LoVo (cell line): ENCODE results near the gene CLEC2A.
A peak's percentile ranks its signal among the peaks of the same experiment; 100 is the strongest.

Experiments
- DNase-seq: peaks from one replicate; pipeline ENCODE4 v3.0.0-alpha.2; 2016; ENCODE audit warnings: low spot score

Gene CLEC2A

DNA sequence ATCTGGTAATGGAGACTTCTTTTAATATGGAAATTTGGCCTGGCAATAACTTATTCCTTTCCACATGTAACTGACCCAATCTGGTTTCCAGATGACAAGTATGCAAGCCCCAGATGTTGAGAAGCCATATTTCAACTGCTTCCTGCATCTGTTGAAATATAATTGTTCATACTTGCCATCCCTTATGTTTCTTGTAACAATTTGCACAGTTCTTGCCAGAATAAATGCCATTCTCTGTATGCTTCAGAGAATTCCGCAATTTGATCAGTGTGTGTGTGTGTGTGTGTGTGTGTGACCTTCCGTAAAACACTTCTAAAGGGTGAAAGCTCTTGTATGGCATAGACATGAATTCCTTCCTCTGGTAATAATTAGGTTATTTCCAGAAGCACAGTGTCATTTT is 1.8 kb upstream of the CLEC2A start:
- no peak for DNase-seq

DNA sequence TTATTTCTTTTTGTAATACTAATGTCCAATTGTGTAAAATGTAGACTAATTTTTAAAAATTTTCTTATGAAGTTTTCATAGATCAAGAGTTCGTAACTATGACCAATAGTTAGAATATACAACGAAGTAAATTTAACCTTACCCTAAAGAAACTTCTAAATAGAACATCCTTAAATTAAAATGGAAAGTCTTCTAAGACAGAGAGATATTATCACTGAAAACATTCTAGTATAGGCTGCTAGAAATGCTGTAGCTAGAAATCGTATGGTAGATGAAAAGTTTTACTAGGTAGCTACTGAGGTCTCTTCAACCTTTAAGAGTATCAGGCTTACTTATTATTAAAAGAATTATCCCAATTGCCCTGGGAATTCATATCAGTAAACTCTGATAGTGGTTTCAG is 925 bp downstream of the CLEC2A start:
- no peak for DNase-seq

DNA sequence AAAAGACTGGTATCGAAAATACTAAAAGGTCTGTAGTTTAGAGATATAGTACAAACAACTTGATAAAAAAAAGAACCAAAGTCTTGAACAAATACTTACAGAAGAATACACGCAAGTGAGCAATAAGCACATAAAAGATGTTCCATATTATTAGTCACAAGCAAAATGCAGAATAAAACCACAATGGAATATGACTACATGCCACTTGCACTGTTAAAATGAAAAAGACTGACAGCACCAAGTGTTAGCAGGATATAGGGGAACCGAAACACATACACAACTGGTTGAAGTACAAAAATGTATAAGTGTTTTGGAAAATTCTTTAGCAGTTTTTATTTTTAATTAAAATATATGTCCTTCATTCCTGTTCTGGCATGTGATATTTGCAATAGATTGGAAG is 3.6 kb downstream of the CLEC2A start:
- DNase-seq, result no peak

DNA sequence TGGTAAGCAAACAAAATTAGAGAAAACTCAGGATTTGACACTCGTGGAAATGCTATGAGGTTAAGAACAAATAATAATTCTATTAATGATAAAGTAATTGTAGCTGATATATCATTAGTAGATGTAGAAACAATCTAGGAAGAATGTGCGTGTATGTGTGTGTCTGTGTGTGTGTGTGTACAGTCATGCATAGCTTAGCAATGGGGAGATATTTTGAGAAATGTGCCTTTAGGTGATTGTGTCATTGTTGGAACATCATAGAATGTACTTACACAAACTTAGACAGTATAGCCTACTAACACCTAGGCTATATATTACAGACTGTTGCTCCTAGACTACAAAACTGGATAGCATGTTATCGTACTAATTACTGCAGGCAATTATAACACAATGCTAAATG is 5.3 kb downstream of the CLEC2A start:
- DNase-seq, result no peak

DNA sequence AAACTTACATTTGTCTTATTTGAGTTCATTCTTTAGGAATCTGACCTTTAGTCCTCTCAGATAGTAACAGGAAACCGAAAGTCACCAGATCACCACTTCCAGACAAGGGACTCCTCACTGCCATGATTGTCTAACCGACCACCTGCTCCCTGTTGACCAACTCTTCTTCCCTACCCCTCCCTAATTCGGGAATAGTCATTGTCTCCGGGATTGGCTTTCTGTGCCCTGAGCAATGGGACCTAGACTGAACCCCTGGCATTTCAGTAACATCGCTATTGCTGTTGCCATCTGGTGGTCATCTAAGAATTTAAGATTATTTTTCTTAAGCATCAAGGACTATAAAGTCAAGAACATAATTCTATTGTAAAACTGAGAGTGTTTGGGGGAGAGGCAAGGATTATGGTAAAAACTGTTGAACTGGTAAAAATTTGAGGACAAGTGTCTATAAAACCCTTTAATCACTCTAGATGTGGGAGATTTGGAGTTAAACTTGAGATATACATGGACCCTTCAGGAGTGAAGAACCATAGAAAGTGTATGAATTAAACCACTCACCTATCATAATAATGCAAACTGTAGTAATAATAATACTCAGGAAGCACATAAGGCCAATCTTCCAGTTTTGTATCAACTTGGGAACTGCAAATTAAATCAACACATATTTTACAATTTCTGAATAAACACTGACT is 6.3 kb downstream of the CLEC2A start:
- DNase-seq, result peak; percentile 54

DNA sequence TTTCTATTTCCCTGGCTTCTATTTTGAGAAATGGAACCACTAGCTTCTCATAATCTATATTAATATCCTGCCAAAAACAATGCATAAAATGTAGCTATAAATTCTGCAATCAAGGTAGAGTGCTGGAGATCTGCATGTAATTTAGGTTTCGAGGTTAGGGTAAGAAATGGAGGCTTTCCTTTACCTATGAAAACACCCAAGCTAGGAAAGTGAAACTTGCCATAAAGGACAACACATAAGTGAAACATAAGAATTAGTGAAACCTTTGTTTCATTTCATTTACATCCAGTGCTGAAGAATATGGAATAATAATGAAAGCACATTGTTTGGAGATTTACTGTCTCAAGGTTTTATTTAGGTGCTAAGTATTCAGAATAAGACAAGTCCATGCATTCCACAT is 9.7 kb downstream of the CLEC2A start:
- no peak for DNase-seq

DNA sequence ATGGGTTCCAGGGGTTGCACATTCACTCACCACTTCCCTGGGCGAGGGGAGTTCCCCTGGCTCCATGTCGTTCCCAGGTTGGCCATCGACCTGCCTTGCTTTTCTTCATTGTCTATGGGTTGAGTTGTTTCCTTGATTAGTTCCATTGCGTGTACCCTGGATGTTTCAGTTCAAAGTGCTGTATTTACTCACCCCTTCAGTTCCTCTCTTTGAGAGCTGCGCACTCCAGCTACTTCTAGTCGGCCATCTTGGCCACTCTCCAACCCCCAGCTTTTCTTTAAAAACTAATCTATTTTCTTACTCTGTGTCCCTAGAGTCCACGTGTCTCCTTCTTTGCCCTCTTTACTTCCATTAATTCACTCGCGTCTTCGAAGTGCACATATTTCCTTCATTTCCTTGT is 11.7 kb downstream of the CLEC2A start:
- DNase-seq, result no peak

DNA sequence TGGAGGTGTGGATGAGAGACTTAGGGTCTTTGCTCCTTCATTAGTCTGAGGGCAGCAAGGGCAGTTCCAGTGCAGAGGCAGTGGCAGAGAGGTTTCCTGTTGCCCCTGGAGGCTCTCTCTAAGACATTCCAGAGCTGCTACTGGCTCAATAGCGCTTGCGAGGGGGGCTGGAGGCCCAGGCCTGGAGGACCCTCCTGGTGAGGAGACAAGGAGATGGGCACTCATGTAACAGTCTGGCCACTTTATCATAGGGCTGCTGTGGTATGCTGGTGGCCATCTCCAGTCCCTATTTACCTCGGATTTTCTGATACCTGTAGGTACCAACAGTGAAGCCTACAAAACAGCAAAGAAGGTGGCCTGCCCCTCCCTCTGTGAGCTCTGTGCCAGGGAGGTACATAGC is 12.7 kb downstream of the CLEC2A start:
- DNase-seq, result no peak

DNA sequence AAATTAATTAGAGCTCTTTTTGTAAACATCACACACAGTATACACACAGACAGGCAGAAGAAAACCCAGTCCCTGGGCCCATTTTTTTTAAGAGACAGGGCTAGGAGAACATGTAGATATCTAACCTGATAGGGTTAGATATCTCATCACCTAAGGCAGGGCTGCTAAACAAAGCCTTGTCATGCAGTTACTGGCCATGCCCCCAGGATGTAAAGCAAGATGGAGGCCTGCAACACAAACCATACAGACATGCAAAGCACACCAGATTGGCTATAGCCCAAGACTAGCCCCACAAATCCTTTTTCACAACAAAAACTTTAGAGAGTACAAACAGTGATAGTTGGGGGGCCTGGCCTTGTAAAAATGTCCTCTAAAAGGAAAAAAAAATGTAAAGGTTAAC is 20.5 kb downstream of the CLEC2A start:
- no peak for DNase-seq

DNA sequence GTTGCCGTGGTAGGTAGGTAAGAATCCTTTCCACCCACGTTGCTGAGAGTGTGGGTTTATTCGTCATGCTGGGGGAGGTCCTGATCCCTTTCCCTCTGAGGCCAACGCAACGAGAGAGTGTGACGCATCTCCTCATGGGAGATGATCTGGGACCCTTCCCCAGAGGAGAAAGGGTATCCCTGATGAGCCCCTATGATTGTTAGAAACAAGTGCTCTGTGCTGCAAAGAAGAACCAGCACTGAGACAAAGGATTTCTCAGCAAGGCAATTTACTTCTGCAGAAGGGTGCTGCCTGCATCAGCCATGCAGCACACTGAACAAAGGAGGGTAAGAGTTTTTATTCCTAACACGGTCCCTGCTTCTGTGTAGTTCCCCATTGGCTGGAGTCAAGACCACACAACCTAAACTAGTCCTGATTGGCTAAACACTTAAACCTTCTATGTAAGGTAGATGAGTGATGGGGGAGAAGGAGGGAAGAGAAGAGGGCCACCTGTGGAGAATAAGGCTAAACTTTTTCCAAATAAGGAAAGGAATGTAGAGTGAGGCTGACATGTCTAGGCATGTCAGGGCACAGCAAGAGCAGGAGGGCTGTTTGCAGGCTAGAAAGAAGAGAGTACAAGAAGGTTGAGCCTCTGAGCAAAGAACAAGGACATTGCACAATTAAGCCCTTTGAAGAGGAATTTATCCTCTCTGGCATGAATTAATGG is 21.3 kb downstream of the CLEC2A start:
- peak; percentile 25 for DNase-seq

DNA sequence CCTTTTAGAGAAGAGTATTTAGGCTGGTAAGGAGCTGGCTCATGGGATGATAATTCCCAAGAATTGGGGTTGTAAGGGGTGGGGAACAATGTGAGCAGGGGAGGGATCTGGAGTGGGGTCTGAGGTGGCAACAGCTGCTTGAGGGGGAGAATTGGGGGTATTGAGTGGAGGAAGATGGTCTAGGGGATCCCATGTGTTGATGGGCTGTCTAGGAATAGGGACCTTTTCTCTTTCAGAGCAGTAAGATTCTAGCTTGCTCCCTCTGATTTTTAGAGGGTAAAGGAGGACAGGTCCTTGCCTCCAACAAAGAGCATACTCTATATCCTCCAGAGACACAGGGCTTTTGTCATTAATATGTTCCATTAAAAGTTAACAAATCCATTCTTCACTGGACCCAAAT is 22.4 kb downstream of the CLEC2A start:
- no peak for DNase-seq

DNA sequence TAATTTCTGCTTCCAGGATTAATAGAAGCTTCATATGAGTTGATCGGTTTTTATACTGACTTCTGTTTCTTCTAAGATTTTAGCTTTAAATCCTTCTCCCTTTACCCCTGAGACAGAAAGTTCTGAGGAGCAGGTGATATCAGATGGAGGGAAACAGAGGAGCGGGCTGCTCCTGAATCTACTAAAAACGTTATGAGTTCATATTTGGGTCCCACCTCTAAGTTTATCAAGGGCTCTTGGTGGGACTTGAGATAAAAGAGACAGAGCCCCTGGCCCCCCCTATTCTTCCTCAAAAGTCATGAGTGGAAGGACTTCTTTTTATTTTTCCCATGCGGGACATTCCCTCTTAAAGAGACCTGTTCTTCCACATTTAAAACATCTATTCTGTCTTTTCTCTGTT is 23.8 kb downstream of the CLEC2A start:
- DNase-seq, result no peak

DNA sequence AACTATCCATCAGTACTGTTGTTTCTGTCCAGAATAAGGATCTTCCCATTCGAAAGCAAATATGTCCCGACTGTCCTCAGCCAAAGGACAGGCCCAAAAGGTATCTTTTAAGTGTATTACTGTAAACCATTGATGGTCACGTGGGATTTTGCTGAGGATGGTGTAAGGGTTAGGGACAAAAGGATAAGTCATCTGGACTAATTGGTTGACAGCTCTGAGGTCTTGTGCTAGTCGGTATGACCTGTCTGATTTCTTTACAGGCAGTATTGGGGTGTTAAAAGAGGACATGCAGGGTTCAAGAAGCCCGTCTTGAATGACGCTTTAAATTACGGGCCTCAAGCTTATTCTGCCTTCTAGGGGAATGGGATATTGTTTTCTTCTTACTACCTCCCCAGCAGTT is 24.4 kb downstream of the CLEC2A start:
- no peak for DNase-seq

DNA sequence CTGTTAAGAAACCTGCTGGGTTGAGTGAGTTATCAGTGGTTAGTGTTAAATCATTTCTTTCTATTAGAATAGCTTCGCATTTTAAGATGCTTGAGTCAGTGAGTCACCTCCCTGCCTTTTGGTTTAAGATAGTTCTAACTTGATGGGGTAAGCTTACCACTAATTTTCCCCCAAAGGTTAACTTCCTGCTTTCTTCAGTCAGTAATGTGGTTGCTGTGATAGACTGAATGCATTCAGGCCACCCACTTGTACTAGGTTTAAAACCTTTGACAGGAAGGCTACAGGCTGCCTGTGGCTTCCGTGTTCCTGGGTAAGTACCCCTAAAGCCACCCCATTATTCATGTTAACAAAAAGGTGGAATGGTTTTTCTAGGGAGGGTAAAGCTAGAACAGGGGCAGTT is 25.3 kb downstream of the CLEC2A start:
- DNase-seq, result no peak

DNA sequence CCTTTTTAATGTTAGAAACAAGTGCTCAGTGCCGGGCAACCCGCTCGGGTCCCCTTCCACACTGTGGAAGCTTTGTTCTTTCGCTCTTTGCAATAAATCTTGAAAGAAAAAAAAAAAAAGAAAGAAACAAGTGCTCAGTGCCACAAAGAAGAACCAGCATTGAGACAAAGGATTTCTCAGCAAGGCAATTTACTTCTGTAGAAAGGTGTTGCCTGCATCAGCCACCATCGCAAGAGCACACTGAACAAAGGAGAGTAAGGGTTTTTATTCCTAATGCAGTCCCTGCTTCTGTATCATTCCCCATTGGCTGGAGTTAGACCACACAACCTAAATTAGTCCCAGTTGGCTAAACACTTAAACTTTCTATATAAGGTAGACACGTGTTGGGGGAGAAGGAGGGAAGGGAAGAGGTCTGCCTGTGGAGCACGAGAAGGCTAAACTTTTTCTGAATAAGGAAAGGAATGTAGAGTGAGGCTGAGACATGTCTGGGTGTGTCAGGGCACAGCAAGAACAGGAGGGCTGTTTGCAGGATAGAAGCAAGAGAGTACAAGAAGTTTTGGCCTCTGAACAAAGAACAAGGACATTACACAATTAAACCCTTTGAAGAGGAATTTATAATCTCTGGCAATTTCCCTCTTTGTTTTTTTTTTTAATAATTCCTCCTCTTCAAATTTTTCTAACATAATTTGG is 29.5 kb downstream of the CLEC2A start:
- DNase-seq, result no peak

DNA sequence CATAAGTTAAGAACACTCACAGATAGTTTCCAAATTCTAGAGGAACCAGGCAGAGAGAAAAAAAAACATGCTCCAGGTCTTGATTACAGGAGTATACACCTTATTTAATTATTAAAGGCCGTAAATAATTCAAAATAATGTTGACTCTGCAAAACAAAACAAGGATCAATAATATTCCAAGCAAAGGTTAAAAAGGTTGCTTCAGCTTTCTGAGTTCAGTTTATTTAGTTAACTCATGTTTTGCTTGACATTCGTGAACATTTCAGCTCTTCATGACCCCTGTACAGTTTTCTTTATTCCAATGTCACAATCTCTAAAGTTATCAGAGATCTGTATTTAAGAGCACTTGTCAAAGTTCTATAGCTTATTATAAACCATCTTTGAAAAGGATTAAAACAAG is 31.2 kb downstream of the CLEC2A start:
- DNase-seq, result no peak

DNA sequence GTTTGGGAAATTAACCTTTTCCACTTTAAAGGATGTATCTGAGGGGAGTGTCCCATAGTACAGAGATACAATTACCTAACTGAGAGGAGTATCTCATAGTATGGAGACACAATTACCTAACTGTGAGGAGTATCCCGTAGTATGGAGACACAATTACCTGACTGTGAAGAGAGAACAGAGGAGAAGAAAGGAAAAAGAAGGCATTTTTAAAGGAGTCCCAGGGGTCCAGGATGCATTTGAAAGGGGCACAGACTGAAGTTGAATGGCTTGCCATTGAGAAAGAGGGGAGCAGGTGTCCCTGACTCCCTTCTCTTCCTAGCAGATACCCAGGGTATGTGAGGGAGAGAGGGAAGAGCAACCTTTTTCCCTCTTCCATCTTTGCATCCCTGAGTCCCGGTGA is 33.0 kb downstream of the CLEC2A start:
- DNase-seq, result no peak

DNA sequence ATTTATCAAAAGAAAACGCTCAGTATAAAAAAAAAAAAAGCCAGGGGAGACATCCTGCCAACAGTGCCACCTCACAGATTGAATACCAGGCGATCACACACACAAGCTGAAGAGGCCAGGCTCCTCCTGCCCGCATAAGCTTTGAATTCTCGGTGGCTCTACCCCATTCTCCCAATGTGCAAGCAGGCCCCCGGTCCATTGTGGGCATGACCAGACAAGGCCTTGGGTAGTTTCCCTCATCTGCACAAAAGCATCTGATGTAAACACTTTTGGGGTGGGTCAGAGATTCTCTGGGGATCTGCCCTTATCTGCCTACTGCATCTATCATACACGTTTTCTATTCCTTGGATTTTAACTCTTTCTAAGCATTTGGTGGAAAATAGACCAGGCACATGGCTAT is 34.6 kb downstream of the CLEC2A start:
- DNase-seq, result no peak

DNA sequence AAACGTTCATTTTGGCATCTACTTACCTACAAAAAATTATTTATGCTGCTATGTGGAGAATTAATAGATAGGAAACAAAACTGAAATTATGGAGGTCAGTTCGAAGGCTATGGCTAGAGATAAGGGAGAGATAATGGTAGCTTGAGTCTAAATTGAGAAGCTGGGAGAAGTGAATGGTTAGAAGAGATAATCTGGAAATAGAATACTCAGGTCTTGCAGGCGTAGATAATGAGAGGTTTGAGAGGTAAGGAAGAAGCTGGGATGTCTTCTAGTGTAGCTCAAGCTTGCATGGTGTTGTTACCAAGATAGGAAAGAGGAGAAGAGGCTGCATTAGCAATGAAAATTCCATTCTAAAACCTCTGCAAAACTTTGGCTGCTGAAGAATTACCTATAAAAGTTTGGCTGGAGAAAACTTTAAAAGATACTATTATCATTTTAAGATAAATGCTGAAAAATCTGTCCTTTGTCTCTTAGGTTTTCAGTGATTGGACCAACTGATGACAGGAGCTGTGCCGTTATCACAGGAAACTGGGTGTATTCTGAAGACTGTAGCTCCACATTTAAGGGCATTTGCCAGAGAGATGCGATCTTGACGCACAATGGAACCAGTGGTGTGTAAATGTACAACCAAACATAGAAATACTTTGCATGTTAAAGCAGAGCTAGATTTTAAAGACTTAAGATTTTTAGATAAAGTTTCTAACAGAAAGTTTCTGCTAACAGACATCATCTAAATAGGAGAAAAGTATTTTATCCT is 36.8 kb downstream of the CLEC2A start:
- no peak for DNase-seq

DNA sequence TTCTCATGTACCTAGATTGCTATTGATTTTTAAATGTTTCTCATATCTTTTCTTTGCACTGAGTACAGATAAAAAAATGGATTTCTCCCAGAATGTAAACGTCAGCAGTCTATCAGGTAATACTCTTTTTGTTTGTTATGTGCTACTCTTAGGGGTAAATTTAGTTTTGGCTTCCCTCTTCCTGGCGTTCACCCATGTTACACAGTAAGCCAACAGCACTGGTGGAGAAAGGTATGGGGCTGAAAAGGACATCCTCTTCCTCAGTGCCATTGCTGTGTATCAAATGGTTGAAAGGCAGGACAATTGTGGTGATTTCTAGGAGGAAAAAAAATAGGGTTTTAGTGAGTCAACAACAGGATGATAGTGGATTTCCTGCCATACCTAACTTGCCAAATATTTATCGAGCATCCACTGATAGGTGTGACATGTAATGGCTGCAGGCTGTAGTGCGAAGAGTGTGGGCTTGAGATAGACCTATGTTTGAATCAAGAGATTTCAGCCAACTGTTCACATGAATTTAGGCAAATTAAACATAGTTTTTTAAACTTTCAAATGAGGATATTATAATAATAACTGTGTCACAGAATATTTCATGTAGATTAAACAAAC is 43.4 kb downstream of the CLEC2A start:
- no peak for DNase-seq

DNA sequence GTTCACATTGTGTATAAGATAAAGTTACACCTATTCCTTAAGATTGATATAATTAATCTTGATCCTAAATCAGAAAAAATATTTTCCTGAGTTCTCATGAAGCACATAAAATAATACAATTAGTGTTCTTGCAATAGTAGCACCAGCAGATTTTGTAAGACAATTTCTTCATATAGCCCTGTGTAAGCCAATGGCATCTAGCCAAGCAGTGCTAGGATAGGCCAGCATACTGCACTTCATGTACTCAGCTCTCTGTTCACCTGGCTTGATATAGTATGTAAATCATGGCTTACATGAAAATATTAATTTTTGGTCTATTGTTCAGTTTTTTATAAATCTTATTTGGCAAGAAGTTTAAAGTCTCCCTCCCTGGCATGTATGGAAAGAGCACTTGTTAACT is 49.0 kb downstream of the CLEC2A start:
- no peak for DNase-seq

DNA sequence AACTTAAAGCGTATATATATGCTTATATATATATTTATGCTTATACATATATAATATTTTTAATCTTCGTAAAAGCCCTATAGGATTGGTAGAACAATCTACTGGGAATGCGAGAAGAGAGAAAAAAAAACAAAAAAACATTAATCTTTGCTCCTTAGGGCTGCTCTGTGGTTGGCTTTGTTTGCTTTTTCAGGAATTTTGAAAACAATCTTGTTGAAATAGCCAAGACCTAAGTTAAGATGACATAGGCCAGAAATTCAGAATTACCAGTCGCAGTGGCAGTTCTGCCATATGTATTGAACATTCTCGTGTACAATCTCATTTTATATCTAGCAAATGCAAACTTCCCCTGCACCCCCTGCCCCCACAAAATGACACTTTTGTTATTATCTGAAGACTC is 50.2 kb downstream of the CLEC2A start:
- DNase-seq, result no peak
